ENCODE results near the gene PRDM12. TPM values are rescaled to one million over a fixed set of nuclear protein-coding genes. Genes with fewer than 3 reads are reported as not detected.

PRDM12 gene
- total RNA-seq, 2 experiments from 2014 or later, result 0.14 to 0.15 TPM

- H3K4me3 Mint-ChIP-seq, result peak within 1 kb of the TSS; percentile 96
- peak within 1 kb of the TSS; percentile 92 for H3K27ac Mint-ChIP-seq
- peak; percentile 99 for DNase-seq
- peak; percentile 99 for ATAC-seq
- peaks cover 31% of the 10 kb centered on the region for H3K36me3 Mint-ChIP-seq
- peaks cover 56% of the 10 kb centered on the region for H3K4me1 Mint-ChIP-seq
- H3K27me3 Mint-ChIP-seq, result no peaks in the 10 kb centered on the region
- H3K9me3 Mint-ChIP-seq (ENCODE audit: low read depth), result no peaks in the 10 kb centered on the region
- CTCF ChIA-PET, result interaction anchor here (1.3 to 3.6 kb wide), 8 partner anchors 8 to 233 kb away, joined by 4 to 30 read pairs (median 8); no protein-coding TSS in a partner anchor
These were observed 29.2 kb downstream of the PRDM12 start, which contains the start of gene EXOSC2 for GRCh38 chr9:130693426-130694191. TSS of gene EXOSC2 (plus strand) at chr9:130693780. CDS start at chr9:130693792, 12 bp downstream.

GRCh38 chr9:130694205-130694604, 29.8 kb downstream of the PRDM12 start:
- Mint-ChIP-seq H3K9me3 (ENCODE audit: low read depth) (no peaks in the 10 kb centered on the region), H3K36me3 (peaks cover 37% of the 10 kb centered on the region), H3K27ac (peak overlapping the region; percentile 92), H3K4me3 (peak overlapping the region; percentile 96), H3K27me3 (no peaks in the 10 kb centered on the region), H3K4me1 (peaks cover 62% of the 10 kb centered on the region)
- no peak for ATAC-seq
- CTCF ChIA-PET, result interaction anchor here (1.6 to 3.6 kb wide), 5 partner anchors 9 to 172 kb away, joined by 4 to 30 read pairs (median 18); no protein-coding TSS in a partner anchor
- no peak for DNase-seq

- Mint-ChIP-seq H3K4me3 (no peak overlapping the region), H3K4me1 (peaks cover 52% of the 10 kb centered on the region), H3K36me3 (peaks cover 40% of the 10 kb centered on the region), H3K27me3 (no peaks in the 10 kb centered on the region), H3K9me3 (ENCODE audit: low read depth) (no peaks in the 10 kb centered on the region), H3K27ac (no peak overlapping the region)
- no peak for DNase-seq
- CTCF ChIA-PET, result interaction anchor here (0.6 to 2.7 kb wide), 5 partner anchors 11 to 341 kb away, joined by 3 to 15 read pairs (median 3); no protein-coding TSS in a partner anchor
- no peak for ATAC-seq
These were observed 31.8 kb downstream of the PRDM12 start for GRCh38 chr9:130696139-130696650.

GRCh38 chr9:130696996-130697395, 32.6 kb downstream of the PRDM12 start:
- CTCF ChIA-PET, result interaction anchor here (0.8 to 2.7 kb wide), 4 partner anchors 10 to 341 kb away, joined by 3 to 15 read pairs (median 6); no protein-coding TSS in a partner anchor
- DNase-seq, result no peak
- Mint-ChIP-seq H3K9me3 (ENCODE audit: low read depth) (no peaks in the 10 kb centered on the region), H3K27ac (no peak overlapping the region), H3K4me3 (no peak overlapping the region), H3K36me3 (peaks cover 47% of the 10 kb centered on the region), H3K27me3 (no peaks in the 10 kb centered on the region), H3K4me1 (peaks cover 52% of the 10 kb centered on the region)
- no peak for ATAC-seq

GRCh38 chr9:130698514-130698913, 34.1 kb downstream of the PRDM12 start:
- Mint-ChIP-seq H3K4me1 (peaks cover 43% of the 10 kb centered on the region), H3K4me3 (no peak overlapping the region), H3K36me3 (peaks cover 57% of the 10 kb centered on the region), H3K9me3 (ENCODE audit: low read depth) (no peaks in the 10 kb centered on the region), H3K27me3 (no peaks in the 10 kb centered on the region), H3K27ac (peak overlapping the region; percentile 33)
- CTCF ChIA-PET, result interaction anchor here (3.7 kb wide), 1 partner anchor 11 kb away, joined by 26 read pairs; no protein-coding TSS in a partner anchor
- no peak for DNase-seq
- no peak for ATAC-seq

GRCh38 chr9:130699047-130699446, 34.7 kb downstream of the PRDM12 start:
- Mint-ChIP-seq H3K27me3 (no peaks in the 10 kb centered on the region), H3K4me3 (no peak overlapping the region), H3K27ac (peak overlapping the region; percentile 33), H3K4me1 (peaks cover 43% of the 10 kb centered on the region), H3K36me3 (peaks cover 61% of the 10 kb centered on the region), H3K9me3 (ENCODE audit: low read depth) (no peaks in the 10 kb centered on the region)
- CTCF ChIA-PET, result interaction anchor here (3.7 kb wide), 1 partner anchor 10 kb away, joined by 26 read pairs; no protein-coding TSS in a partner anchor
- no peak for DNase-seq
- ATAC-seq, result no peak

- Mint-ChIP-seq H3K4me3 (no peak overlapping the region), H3K27ac (peak overlapping the region; percentile 22), H3K36me3 (peaks cover 53% of the 10 kb centered on the region), H3K27me3 (no peaks in the 10 kb centered on the region), H3K4me1 (peaks cover 27% of the 10 kb centered on the region), H3K9me3 (ENCODE audit: low read depth) (no peaks in the 10 kb centered on the region)
- CTCF ChIA-PET, result interaction anchor here (0.7 to 3.7 kb wide), 27 partner anchors 8 to 356 kb away, joined by 3 to 26 read pairs (median 4); partner anchors contain the start of gene EXOSC2
- DNase-seq (peak; percentile 73), ATAC-seq (peak; percentile 85)
These were observed 36.9 kb downstream of the PRDM12 start for GRCh38 chr9:130701059-130702022.

GRCh38 chr9:130703501-130703900, 39.1 kb downstream of the PRDM12 start:
- Mint-ChIP-seq H3K27me3 (no peaks in the 10 kb centered on the region), H3K4me3 (no peak overlapping the region), H3K36me3 (peaks cover 37% of the 10 kb centered on the region), H3K4me1 (peaks cover 7% of the 10 kb centered on the region), H3K27ac (no peak overlapping the region), H3K9me3 (ENCODE audit: low read depth) (no peaks in the 10 kb centered on the region)
- ATAC-seq, result no peak
- CTCF ChIA-PET, result interaction anchor here (0.8 to 1.1 kb wide), 2 partner anchors 19 to 68 kb away, joined by 3 to 4 read pairs; no protein-coding TSS in a partner anchor
- no peak for DNase-seq

GRCh38 chr9:130707225-130707976, 43.0 kb downstream of the PRDM12 start:
- Mint-ChIP-seq H3K27me3 (no peaks in the 10 kb centered on the region), H3K4me1 (peaks cover 6% of the 10 kb centered on the region), H3K4me3 (no peak overlapping the region), H3K36me3 (peaks cover 17% of the 10 kb centered on the region), H3K27ac (no peak overlapping the region), H3K9me3 (ENCODE audit: low read depth) (no peaks in the 10 kb centered on the region)
- ATAC-seq (peak; percentile 41), DNase-seq (peak; percentile 77)
- CTCF ChIA-PET, result interaction anchor here (0.6 to 4.0 kb wide), 19 partner anchors 7 to 421 kb away, joined by 3 to 26 read pairs (median 5); partner anchors contain the start of gene EXOSC2

- no peak overlapping the region for H3K4me3 Mint-ChIP-seq
- no peak overlapping the region for H3K27ac Mint-ChIP-seq
- H3K27me3 Mint-ChIP-seq, result no peaks in the 10 kb centered on the region
- no peaks in the 10 kb centered on the region for H3K36me3 Mint-ChIP-seq
- CTCF ChIA-PET, result interaction anchor here (0.6 to 4.0 kb wide), 3 partner anchors 10 to 336 kb away, joined by 3 to 26 read pairs (median 3); no protein-coding TSS in a partner anchor
- ATAC-seq (no peak), DNase-seq (no peak)
- H3K9me3 Mint-ChIP-seq (ENCODE audit: low read depth), result no peaks in the 10 kb centered on the region
- peaks cover 32% of the 10 kb centered on the region for H3K4me1 Mint-ChIP-seq
These were observed 46.5 kb downstream of the PRDM12 start for GRCh38 chr9:130710822-130711352.

- peaks cover 34% of the 10 kb centered on the region for H3K4me1 Mint-ChIP-seq
- H3K9me3 Mint-ChIP-seq (ENCODE audit: low read depth), result no peaks in the 10 kb centered on the region
These were observed 47.1 kb downstream of the PRDM12 start for GRCh38 chr9:130711469-130711868.

More at GRCh38 chr9:130711469-130711868, 47.1 kb downstream of the PRDM12 start:
- peak overlapping the region; percentile 35 for H3K4me3 Mint-ChIP-seq
- H3K27me3 Mint-ChIP-seq, result no peaks in the 10 kb centered on the region
- no peak overlapping the region for H3K27ac Mint-ChIP-seq
- H3K36me3 Mint-ChIP-seq, result no peaks in the 10 kb centered on the region
- ATAC-seq (no peak), DNase-seq (no peak)
- CTCF ChIA-PET, result interaction anchor here (1.2 to 4.0 kb wide), 2 partner anchors 11 to 335 kb away, joined by 3 to 26 read pairs; no protein-coding TSS in a partner anchor

Data from activated CD8-positive, alpha-beta memory T cell treated with anti-CD3 and anti-CD28 coated beads, Interleukin-2, amount 10 ng/mL, durations not matched to agents 7 days and 5 days (primary cell).